ENCODE data around the gene TCF23. TPM values are rescaled to one million over a fixed set of nuclear protein-coding genes. Genes with fewer than 3 reads are reported as not detected.

TCF23 gene
- total RNA-seq = under 1 TPM in 1 of 4 donors, not detected in 3; 0.13 TPM

DNA sequence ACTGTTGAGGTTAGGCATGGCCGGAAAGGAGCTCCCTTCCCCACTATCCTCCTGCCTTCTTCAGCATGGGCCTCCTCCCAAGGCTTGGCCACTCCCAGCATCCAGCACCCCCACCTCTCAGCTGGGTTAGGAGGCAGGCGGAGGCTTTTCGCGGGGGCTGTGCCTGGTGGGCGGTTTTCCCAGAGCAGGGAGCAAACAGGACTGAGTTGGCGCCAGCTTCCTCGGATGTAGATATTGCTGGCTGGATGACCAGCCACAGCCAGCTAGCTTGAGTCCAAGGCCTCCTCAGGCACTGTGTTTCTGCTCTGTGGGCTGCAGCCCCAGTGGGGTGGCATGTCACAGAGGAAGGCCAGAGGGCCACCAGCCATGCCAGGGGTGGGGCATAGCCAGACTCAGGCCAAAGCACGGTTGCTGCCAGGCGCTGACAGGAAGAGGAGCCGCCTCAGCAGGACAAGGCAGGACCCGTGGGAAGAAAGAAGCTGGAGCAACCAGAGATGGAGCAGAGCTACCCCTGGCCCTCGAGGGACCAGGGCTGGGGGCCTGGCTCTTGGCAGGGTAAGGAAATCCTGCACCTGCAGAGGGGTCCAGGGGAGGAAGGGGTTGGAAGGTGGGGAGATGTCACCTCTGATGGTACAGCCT, at the start of gene TCF23:
TSS of gene TCF23 (plus strand) at position 204 of the 639 bp plus-strand sequence. CDS start at position 334, 130 bp downstream.
- Histone ChIP-seq H3K4me1 (no peaks in the 10 kb centered on the region), H3K27ac (no peak within 1 kb of the TSS), H3K9me3 (no peaks in the 10 kb centered on the region), H3K27me3 (no peaks in the 10 kb centered on the region), H3K36me3 (no peaks in the 10 kb centered on the region), H3K4me3 (replicated peaks in 1 of 3) (no peak within 1 kb of the TSS)
- intact Hi-C loops (cut with DNase I) = no loop called here
- 62 to 70% methylated on average over 12 of the region's 12 CpGs for WGBS, 2 donors
- TF ChIP-seq, protein P1, sequence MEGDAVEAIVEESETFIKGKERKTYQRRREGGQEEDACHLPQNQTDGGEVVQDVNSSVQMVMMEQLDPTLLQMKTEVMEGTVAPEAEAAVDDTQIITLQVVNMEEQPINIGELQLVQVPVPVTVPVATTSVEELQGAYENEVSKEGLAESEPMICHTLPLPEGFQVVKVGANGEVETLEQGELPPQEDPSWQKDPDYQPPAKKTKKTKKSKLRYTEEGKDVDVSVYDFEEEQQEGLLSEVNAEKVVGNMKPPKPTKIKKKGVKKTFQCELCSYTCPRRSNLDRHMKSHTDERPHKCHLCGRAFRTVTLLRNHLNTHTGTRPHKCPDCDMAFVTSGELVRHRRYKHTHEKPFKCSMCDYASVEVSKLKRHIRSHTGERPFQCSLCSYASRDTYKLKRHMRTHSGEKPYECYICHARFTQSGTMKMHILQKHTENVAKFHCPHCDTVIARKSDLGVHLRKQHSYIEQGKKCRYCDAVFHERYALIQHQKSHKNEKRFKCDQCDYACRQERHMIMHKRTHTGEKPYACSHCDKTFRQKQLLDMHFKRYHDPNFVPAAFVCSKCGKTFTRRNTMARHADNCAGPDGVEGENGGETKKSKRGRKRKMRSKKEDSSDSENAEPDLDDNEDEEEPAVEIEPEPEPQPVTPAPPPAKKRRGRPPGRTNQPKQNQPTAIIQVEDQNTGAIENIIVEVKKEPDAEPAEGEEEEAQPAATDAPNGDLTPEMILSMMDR (IDR thresholded peaks at IDR 0.05) = no peak
- TF ChIP-seq POLR2A (IDR thresholded peaks at IDR 0.05) = no peak
- DNase-seq = no peak

DNA sequence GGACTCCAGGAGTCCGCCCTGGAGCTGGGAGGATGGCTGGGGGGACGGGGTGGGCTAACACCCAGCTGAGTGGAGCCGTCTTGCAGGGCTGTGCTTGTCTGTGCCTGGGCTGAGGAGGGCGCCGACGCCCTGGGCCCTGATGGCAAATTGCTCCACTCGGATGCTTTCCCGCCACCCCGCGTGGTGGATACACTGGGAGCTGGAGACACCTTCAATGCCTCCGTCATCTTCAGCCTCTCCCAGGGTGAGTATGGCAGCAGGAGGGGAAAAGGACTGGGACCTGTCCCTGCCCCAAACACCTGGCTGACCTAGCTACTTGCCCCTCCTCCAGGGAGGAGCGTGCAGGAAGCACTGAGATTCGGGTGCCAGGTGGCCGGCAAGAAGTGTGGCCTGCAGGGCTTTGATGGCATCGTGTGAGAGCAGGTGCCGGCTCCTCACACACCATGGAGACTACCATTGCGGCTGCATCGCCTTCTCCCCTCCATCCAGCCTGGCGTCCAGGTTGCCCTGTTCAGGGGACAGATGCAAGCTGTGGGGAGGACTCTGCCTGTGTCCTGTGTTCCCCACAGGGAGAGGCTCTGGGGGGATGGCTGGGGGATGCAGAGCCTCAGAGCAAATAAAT, 49.4 kb upstream of the TCF23 start:
- H3K9me3 ChIP-seq = no peaks in the 10 kb centered on the region

DNA sequence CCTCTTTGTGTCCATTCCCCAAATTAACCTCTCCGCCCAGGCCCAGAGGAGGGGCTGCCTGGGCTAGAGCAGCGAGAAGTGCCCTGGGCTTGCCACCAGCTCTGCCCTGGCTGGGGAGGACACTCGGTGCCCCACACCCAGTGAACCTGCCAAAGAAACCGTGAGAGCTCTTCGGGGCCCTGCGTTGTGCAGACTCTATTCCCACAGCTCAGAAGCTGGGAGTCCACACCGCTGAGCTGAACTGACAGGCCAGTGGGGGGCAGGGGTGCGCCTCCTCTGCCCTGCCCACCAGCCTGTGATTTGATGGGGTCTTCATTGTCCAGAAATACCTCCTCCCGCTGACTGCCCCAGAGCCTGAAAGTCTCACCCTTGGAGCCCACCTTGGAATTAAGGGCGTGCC, 48.8 kb upstream of the TCF23 start:
- DNase-seq = no peak
- Histone ChIP-seq H3K27me3 (no peaks in the 10 kb centered on the region), H3K9me3 (no peaks in the 10 kb centered on the region), H3K27ac (no peak overlapping the region), H3K4me1 (peaks cover 0 to 10% of the 10 kb centered on the region in 2 donors), H3K36me3 (no peaks in the 10 kb centered on the region), H3K4me3 (replicated peaks in 1 of 3) (no peak overlapping the region)
- intact Hi-C loops (cut with DNase I) = no loop called here
- TF ChIP-seq, protein P1 (IDR thresholded peaks at IDR 0.05) = no peak
- no peak for TF ChIP-seq POLR2A (IDR thresholded peaks at IDR 0.05)
- WGBS, 2 donors = 84 to 90% methylated on average over 7 to 10 of the region's 10 CpGs

More for the DNA sequence above, 49.4 kb upstream of the TCF23 start:
- H3K4me3 ChIP-seq (replicated peaks in 1 of 3) = no peak overlapping the region
- intact Hi-C loops (cut with DNase I) = loop anchor here (5.0 to 10.0 kb wide), 3 partner anchors 93 to 205 kb away; partner anchors contain the start of genes DNAJC5G and UCN
- peaks cover 0 to 10% of the 10 kb centered on the region in 2 donors for H3K4me1 ChIP-seq
- no peaks in the 10 kb centered on the region for H3K27me3 ChIP-seq
- WGBS, 2 donors = 89 to 93% methylated on average over 8 to 19 of the region's 19 CpGs
- no peak overlapping the region for H3K27ac ChIP-seq
- H3K36me3 ChIP-seq = no peaks in the 10 kb centered on the region
- TF ChIP-seq, protein P1 (IDR thresholded peaks at IDR 0.05) = no peak
- TF ChIP-seq POLR2A (IDR thresholded peaks at IDR 0.05) = no peak
- no peak for DNase-seq

DNA sequence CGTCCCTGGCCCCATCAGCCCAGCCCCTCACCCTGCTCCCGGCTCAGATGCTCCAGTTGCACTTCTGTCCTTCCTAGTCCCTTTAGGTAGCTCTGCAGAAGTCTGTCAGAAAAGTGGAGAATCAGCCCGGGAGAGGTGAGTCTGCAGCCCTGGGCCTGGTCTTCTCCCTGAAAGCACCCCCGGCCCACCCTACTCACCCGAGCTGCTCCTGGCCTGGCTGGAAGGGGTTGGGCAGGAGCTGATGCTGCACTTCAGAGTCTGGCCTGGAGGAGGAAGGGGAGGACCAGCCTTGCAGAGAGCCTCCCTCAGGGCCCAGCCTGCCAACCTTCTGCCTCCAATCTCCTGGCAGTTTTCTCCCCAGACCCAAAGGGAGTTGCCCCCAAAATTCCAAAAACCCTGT, 46.5 kb upstream of the TCF23 start:
- no peaks in the 10 kb centered on the region for H3K36me3 ChIP-seq
- no peak for TF ChIP-seq POLR2A (IDR thresholded peaks at IDR 0.05)
- TF ChIP-seq, protein P1 (IDR thresholded peaks at IDR 0.05) = no peak
- no peak overlapping the region for H3K27ac ChIP-seq
- WGBS, 2 donors = 78 to 93% methylated on average over 2 to 3 of the region's 5 CpGs
- H3K4me1 ChIP-seq = peaks cover 5 to 13% of the 10 kb centered on the region in 2 donors
- no peaks in the 10 kb centered on the region for H3K27me3 ChIP-seq
- DNase-seq = no peak
- no peak overlapping the region for H3K4me3 ChIP-seq (replicated peaks in 1 of 3)
- intact Hi-C loops (cut with DNase I) = no loop called here
- H3K9me3 ChIP-seq = no peaks in the 10 kb centered on the region

DNA sequence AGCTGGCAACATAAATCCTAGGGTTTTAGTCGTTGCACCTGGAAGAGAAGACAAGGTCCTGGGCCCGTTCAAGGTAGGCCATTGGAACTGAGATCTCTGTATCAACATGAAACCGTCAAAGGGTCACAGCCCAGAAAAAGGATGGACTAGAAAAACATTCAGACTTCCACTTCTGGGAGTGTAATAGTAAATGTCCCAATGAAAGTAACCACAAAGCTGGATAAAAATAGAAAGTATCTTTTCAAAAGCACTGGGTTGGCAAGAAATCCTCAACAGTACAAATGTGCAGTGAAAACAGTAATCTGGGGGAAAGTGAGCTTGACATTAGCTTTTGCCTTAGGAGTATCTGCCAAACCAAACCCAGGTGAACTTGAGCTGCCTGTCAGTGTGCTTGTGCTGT, 42.8 kb upstream of the TCF23 start:
- DNase-seq = no peak
- H3K36me3 ChIP-seq = no peaks in the 10 kb centered on the region
- no peak overlapping the region for H3K4me3 ChIP-seq (replicated peaks in 1 of 3)
- no peak for TF ChIP-seq POLR2A (IDR thresholded peaks at IDR 0.05)
- TF ChIP-seq, protein P1 (IDR thresholded peaks at IDR 0.05) = no peak
- 16 to 23% methylated on average over 3 of the region's 3 CpGs for WGBS, 2 donors
- H3K27me3 ChIP-seq = no peaks in the 10 kb centered on the region
- intact Hi-C loops (cut with DNase I) = no loop called here
- H3K9me3 ChIP-seq = no peaks in the 10 kb centered on the region
- H3K4me1 ChIP-seq = peaks cover 5 to 13% of the 10 kb centered on the region in 2 donors
- peak overlapping the region in 1 of 3 donors; percentile 9 for H3K27ac ChIP-seq

All from thyroid gland (tissue), 4 donors.